ENCODE measurements around the gene GSDME.

GSDME gene

DNA sequence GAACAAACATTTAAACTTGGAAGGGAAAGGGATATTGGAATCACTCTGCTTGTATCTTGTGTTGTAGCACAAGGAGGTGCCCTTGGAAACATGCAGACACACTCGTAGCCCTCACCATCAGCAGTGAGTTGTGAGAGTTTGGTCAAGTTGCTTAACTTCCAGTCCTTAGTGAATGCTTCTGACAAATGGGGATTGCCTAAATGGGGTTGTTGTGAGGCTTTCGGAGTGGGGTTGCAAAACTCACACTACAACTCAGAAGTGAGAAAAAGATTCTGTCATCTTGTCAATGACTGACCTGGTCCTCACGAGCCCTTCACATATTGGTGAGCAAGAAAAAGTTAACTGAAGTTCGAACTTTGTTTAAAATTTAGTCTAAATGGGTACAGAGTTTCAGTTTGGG lies 29.0 kb upstream of the GSDME start:
- H3K9me2 ChIP-seq (replicated peaks; ENCODE audit: control insufficient read depth, low read length) = no peaks in the 10 kb centered on the region
- H3K79me2 ChIP-seq (ENCODE audit: control insufficient read depth, low read length) = no peaks in the 10 kb centered on the region
- no peaks in the 10 kb centered on the region for H4K20me1 ChIP-seq (ENCODE audit: control insufficient read depth, insufficient read depth, low read depth, low read length)
- H3K36me3 ChIP-seq (ENCODE audit: control insufficient read depth, low read length) = peaks cover 3% of the 10 kb centered on the region; the same call in 1 of the 2 replicates
- no peaks in the 10 kb centered on the region for H3K9me3 ChIP-seq (ENCODE audit: control insufficient read depth, insufficient read depth, low read length)
- no peak overlapping the region for H3K4me2 ChIP-seq (ENCODE audit: low read length)
- H3K27ac ChIP-seq (ENCODE audit: low read depth, low read length) = no peak overlapping the region
- H3K4me3 ChIP-seq (ENCODE audit: low read length) = no peak overlapping the region
- TF ChIP-seq, protein P1, sequence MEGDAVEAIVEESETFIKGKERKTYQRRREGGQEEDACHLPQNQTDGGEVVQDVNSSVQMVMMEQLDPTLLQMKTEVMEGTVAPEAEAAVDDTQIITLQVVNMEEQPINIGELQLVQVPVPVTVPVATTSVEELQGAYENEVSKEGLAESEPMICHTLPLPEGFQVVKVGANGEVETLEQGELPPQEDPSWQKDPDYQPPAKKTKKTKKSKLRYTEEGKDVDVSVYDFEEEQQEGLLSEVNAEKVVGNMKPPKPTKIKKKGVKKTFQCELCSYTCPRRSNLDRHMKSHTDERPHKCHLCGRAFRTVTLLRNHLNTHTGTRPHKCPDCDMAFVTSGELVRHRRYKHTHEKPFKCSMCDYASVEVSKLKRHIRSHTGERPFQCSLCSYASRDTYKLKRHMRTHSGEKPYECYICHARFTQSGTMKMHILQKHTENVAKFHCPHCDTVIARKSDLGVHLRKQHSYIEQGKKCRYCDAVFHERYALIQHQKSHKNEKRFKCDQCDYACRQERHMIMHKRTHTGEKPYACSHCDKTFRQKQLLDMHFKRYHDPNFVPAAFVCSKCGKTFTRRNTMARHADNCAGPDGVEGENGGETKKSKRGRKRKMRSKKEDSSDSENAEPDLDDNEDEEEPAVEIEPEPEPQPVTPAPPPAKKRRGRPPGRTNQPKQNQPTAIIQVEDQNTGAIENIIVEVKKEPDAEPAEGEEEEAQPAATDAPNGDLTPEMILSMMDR (IDR thresholded peaks at IDR 0.05; ENCODE audit: low read depth, low read length, poor library complexity, severe bottlenecking) = no peak
- TF ChIP-seq EZH2phosphoT487 (IDR thresholded peaks at IDR 0.05; ENCODE audit: borderline replicate concordance, low read length) = no peak
- no peaks in the 10 kb centered on the region for H3K27me3 ChIP-seq (ENCODE audit: control insufficient read depth, low read length)
- H3F3A ChIP-seq (ENCODE audit: control insufficient read depth, insufficient read depth) = no peaks in the 10 kb centered on the region
- H3K4me1 ChIP-seq (ENCODE audit: control insufficient read depth, low read length) = no peaks in the 10 kb centered on the region

DNA sequence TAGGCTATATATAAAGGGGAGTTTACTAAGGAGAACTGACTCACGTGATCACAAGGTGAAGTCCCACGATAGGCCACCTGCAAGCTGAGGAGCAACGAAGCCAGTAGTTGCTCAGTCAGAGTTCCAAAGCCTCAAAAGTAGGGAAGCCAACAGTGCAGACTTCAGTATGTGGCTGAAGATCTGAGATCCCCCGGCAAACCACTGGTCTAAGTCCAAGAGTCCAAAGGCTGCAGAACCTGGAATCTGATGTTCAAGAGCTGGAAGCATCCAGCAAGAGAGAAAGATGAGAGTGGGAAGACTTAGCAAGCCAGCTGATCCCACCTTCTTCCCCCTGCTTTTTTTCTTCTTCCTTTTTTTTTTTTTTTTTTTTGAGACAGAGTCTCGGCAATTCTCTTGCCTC lies 27.0 kb upstream of the GSDME start:
- Histone ChIP-seq H3K79me2 (ENCODE audit: control insufficient read depth, low read length) (no peaks in the 10 kb centered on the region), H3K4me1 (ENCODE audit: control insufficient read depth, low read length) (no peaks in the 10 kb centered on the region), H3K27ac (ENCODE audit: low read depth, low read length) (no peak overlapping the region), H3K9me2 (replicated peaks; ENCODE audit: control insufficient read depth, low read length) (no peaks in the 10 kb centered on the region), H4K20me1 (ENCODE audit: control insufficient read depth, insufficient read depth, low read depth, low read length) (no peaks in the 10 kb centered on the region), H3K36me3 (ENCODE audit: control insufficient read depth, low read length) (peaks cover 3% of the 10 kb centered on the region; the same call in 1 of the 2 replicates), H3K9me3 (ENCODE audit: control insufficient read depth, insufficient read depth, low read length) (no peaks in the 10 kb centered on the region), H3F3A (ENCODE audit: control insufficient read depth, insufficient read depth) (no peaks in the 10 kb centered on the region), H3K4me3 (ENCODE audit: low read length) (no peak overlapping the region), H3K4me2 (ENCODE audit: low read length) (no peak overlapping the region), H3K27me3 (ENCODE audit: control insufficient read depth, low read length) (no peaks in the 10 kb centered on the region)
- TF ChIP-seq EZH2phosphoT487 (IDR thresholded peaks at IDR 0.05; ENCODE audit: borderline replicate concordance, low read length) = no peak
- TF ChIP-seq, protein P1 (IDR thresholded peaks at IDR 0.05; ENCODE audit: low read depth, low read length, poor library complexity, severe bottlenecking) = no peak

DNA sequence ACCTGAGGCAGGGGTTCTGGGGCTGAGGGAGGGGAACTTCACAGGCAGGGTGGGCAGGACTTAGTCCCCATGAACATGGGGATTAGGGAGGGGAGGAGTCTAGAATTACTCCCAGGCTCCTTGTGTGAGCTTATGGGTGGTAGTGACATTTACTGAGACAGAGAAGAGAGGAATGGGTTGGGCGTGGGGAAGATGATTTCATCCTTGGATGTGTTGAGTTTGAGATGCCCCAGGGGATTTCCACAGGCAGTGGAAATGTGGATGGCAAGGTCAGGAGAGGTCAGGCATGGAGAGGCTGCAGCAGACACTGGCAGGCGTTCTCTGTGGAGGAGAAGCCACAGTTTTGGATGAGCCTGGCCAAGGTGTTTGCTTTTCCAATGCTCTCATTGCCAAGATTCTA lies 26.4 kb upstream of the GSDME start:
- no peak overlapping the region for H3K4me2 ChIP-seq (ENCODE audit: low read length)
- no peaks in the 10 kb centered on the region for H3F3A ChIP-seq (ENCODE audit: control insufficient read depth, insufficient read depth)
- peaks cover 3% of the 10 kb centered on the region; the same call in 1 of the 2 replicates for H3K36me3 ChIP-seq (ENCODE audit: control insufficient read depth, low read length)
- no peaks in the 10 kb centered on the region for H3K9me3 ChIP-seq (ENCODE audit: control insufficient read depth, insufficient read depth, low read length)
- no peaks in the 10 kb centered on the region for H3K9me2 ChIP-seq (replicated peaks; ENCODE audit: control insufficient read depth, low read length)
- no peak overlapping the region for H3K27ac ChIP-seq (ENCODE audit: low read depth, low read length)
- H3K79me2 ChIP-seq (ENCODE audit: control insufficient read depth, low read length) = no peaks in the 10 kb centered on the region
- no peaks in the 10 kb centered on the region for H3K27me3 ChIP-seq (ENCODE audit: control insufficient read depth, low read length)
- no peak overlapping the region for H3K4me3 ChIP-seq (ENCODE audit: low read length)
- no peaks in the 10 kb centered on the region for H3K4me1 ChIP-seq (ENCODE audit: control insufficient read depth, low read length)
- H4K20me1 ChIP-seq (ENCODE audit: control insufficient read depth, insufficient read depth, low read depth, low read length) = no peaks in the 10 kb centered on the region
- TF ChIP-seq, protein P1 (IDR thresholded peaks at IDR 0.05; ENCODE audit: low read depth, low read length, poor library complexity, severe bottlenecking) = no peak
- TF ChIP-seq EZH2phosphoT487 (IDR thresholded peaks at IDR 0.05; ENCODE audit: borderline replicate concordance, low read length) = no peak

All from DOHH2 (cell line).